Measurements from ENCODE around the gene ZNF423.

The ZNF423 gene

GRCh38 chr16:49483251-49483650 is 372.7 kb downstream of the ZNF423 start:
- Histone ChIP-seq H3K27me3 (ENCODE audit: control insufficient read depth, insufficient read depth, low read length) (peaks cover 6% of the 10 kb centered on the region), H3K4me3 (ENCODE audit: low read depth, low read length) (no peak overlapping the region), H3K36me3 (ENCODE audit: control insufficient read depth, insufficient read depth, low read length) (no peaks in the 10 kb centered on the region), H3K4me1 (ENCODE audit: control insufficient read depth, insufficient read depth, low read length) (no peaks in the 10 kb centered on the region), H3K9ac (ENCODE audit: low read depth, low read length) (no peak overlapping the region), H3K9me3 (ENCODE audit: control insufficient read depth, insufficient read depth, low read length) (no peaks in the 10 kb centered on the region)

GRCh38 chr16:49482690-49483089 is 373.2 kb downstream of the ZNF423 start:
- no peaks in the 10 kb centered on the region for H3K4me1 ChIP-seq (ENCODE audit: control insufficient read depth, insufficient read depth, low read length)
- peaks cover 6% of the 10 kb centered on the region for H3K27me3 ChIP-seq (ENCODE audit: control insufficient read depth, insufficient read depth, low read length)
- no peaks in the 10 kb centered on the region for H3K9me3 ChIP-seq (ENCODE audit: control insufficient read depth, insufficient read depth, low read length)
- H3K4me3 ChIP-seq (ENCODE audit: low read depth, low read length) = no peak overlapping the region
- H3K36me3 ChIP-seq (ENCODE audit: control insufficient read depth, insufficient read depth, low read length) = no peaks in the 10 kb centered on the region
- no peak overlapping the region for H3K9ac ChIP-seq (ENCODE audit: low read depth, low read length)

- Histone ChIP-seq H3K4me1 (ENCODE audit: control insufficient read depth, insufficient read depth, low read length) (no peaks in the 10 kb centered on the region), H3K36me3 (ENCODE audit: control insufficient read depth, insufficient read depth, low read length) (no peaks in the 10 kb centered on the region), H3K9me3 (ENCODE audit: control insufficient read depth, insufficient read depth, low read length) (no peaks in the 10 kb centered on the region), H3K27me3 (ENCODE audit: control insufficient read depth, insufficient read depth, low read length) (peaks cover 6% of the 10 kb centered on the region), H3K9ac (ENCODE audit: low read depth, low read length) (no peak overlapping the region), H3K4me3 (ENCODE audit: low read depth, low read length) (no peak overlapping the region)
Observed at GRCh38 chr16:49478616-49479015, 377.3 kb downstream of the ZNF423 start.

- Histone ChIP-seq H3K36me3 (ENCODE audit: control insufficient read depth, insufficient read depth, low read length) (no peaks in the 10 kb centered on the region), H3K9ac (ENCODE audit: low read depth, low read length) (no peak overlapping the region), H3K4me1 (ENCODE audit: control insufficient read depth, insufficient read depth, low read length) (no peaks in the 10 kb centered on the region), H3K9me3 (ENCODE audit: control insufficient read depth, insufficient read depth, low read length) (no peaks in the 10 kb centered on the region), H3K4me3 (ENCODE audit: low read depth, low read length) (no peak overlapping the region), H3K27me3 (ENCODE audit: control insufficient read depth, insufficient read depth, low read length) (peaks cover 2% of the 10 kb centered on the region)
Observed at GRCh38 chr16:49478107-49478506, 377.8 kb downstream of the ZNF423 start.

- Histone ChIP-seq H3K27me3 (ENCODE audit: control insufficient read depth, insufficient read depth, low read length) (no peaks in the 10 kb centered on the region), H3K4me1 (ENCODE audit: control insufficient read depth, insufficient read depth, low read length) (no peaks in the 10 kb centered on the region)
Observed at GRCh38 chr16:49477250-49477895, 378.5 kb downstream of the ZNF423 start.

GRCh38 chr16:49474741-49475140 is 381.2 kb downstream of the ZNF423 start:
- Histone ChIP-seq H3K4me1 (ENCODE audit: control insufficient read depth, insufficient read depth, low read length) (no peaks in the 10 kb centered on the region), H3K4me3 (ENCODE audit: low read depth, low read length) (no peak overlapping the region), H3K9ac (ENCODE audit: low read depth, low read length) (no peak overlapping the region), H3K9me3 (ENCODE audit: control insufficient read depth, insufficient read depth, low read length) (no peaks in the 10 kb centered on the region), H3K36me3 (ENCODE audit: control insufficient read depth, insufficient read depth, low read length) (no peaks in the 10 kb centered on the region), H3K27me3 (ENCODE audit: control insufficient read depth, insufficient read depth, low read length) (no peaks in the 10 kb centered on the region)

More at GRCh38 chr16:49477250-49477895, 378.5 kb downstream of the ZNF423 start:
- Histone ChIP-seq H3K9ac (ENCODE audit: low read depth, low read length) (no peak overlapping the region), H3K36me3 (ENCODE audit: control insufficient read depth, insufficient read depth, low read length) (no peaks in the 10 kb centered on the region), H3K9me3 (ENCODE audit: control insufficient read depth, insufficient read depth, low read length) (no peaks in the 10 kb centered on the region), H3K4me3 (ENCODE audit: low read depth, low read length) (no peak overlapping the region)

- no peaks in the 10 kb centered on the region for H3K27me3 ChIP-seq (ENCODE audit: control insufficient read depth, insufficient read depth, low read length)
- no peaks in the 10 kb centered on the region for H3K36me3 ChIP-seq (ENCODE audit: control insufficient read depth, insufficient read depth, low read length)
- H3K9me3 ChIP-seq (ENCODE audit: control insufficient read depth, insufficient read depth, low read length) = no peaks in the 10 kb centered on the region
- no peak overlapping the region for H3K4me3 ChIP-seq (ENCODE audit: low read depth, low read length)
- no peak overlapping the region for H3K9ac ChIP-seq (ENCODE audit: low read depth, low read length)
- H3K4me1 ChIP-seq (ENCODE audit: control insufficient read depth, insufficient read depth, low read length) = no peaks in the 10 kb centered on the region
Observed at GRCh38 chr16:49473773-49474172, 382.1 kb downstream of the ZNF423 start.

GRCh38 chr16:49473131-49473530 is 382.8 kb downstream of the ZNF423 start:
- Histone ChIP-seq H3K9ac (ENCODE audit: low read depth, low read length) (no peak overlapping the region), H3K9me3 (ENCODE audit: control insufficient read depth, insufficient read depth, low read length) (no peaks in the 10 kb centered on the region), H3K4me3 (ENCODE audit: low read depth, low read length) (no peak overlapping the region), H3K4me1 (ENCODE audit: control insufficient read depth, insufficient read depth, low read length) (no peaks in the 10 kb centered on the region), H3K36me3 (ENCODE audit: control insufficient read depth, insufficient read depth, low read length) (no peaks in the 10 kb centered on the region), H3K27me3 (ENCODE audit: control insufficient read depth, insufficient read depth, low read length) (no peaks in the 10 kb centered on the region)

GRCh38 chr16:49472598-49472997 is 383.3 kb downstream of the ZNF423 start:
- Histone ChIP-seq H3K27me3 (ENCODE audit: control insufficient read depth, insufficient read depth, low read length) (no peaks in the 10 kb centered on the region), H3K9ac (ENCODE audit: low read depth, low read length) (no peak overlapping the region), H3K9me3 (ENCODE audit: control insufficient read depth, insufficient read depth, low read length) (no peaks in the 10 kb centered on the region), H3K4me3 (ENCODE audit: low read depth, low read length) (no peak overlapping the region), H3K4me1 (ENCODE audit: control insufficient read depth, insufficient read depth, low read length) (no peaks in the 10 kb centered on the region), H3K36me3 (ENCODE audit: control insufficient read depth, insufficient read depth, low read length) (no peaks in the 10 kb centered on the region)

GRCh38 chr16:49471038-49471727 is 384.7 kb downstream of the ZNF423 start:
- H3K4me1 ChIP-seq (ENCODE audit: control insufficient read depth, insufficient read depth, low read length) = no peaks in the 10 kb centered on the region
- H3K27me3 ChIP-seq (ENCODE audit: control insufficient read depth, insufficient read depth, low read length) = peaks cover 4% of the 10 kb centered on the region
- H3K4me3 ChIP-seq (ENCODE audit: low read depth, low read length) = no peak overlapping the region
- H3K36me3 ChIP-seq (ENCODE audit: control insufficient read depth, insufficient read depth, low read length) = no peaks in the 10 kb centered on the region
- no peaks in the 10 kb centered on the region for H3K9me3 ChIP-seq (ENCODE audit: control insufficient read depth, insufficient read depth, low read length)
- no peak overlapping the region for H3K9ac ChIP-seq (ENCODE audit: low read depth, low read length)

GRCh38 chr16:49470513-49470991 is 385.4 kb downstream of the ZNF423 start:
- H3K27me3 ChIP-seq (ENCODE audit: control insufficient read depth, insufficient read depth, low read length) = peaks cover 11% of the 10 kb centered on the region

GRCh38 chr16:49469930-49470451 is 385.9 kb downstream of the ZNF423 start:
- Histone ChIP-seq H3K4me3 (ENCODE audit: low read depth, low read length) (no peak overlapping the region), H3K4me1 (ENCODE audit: control insufficient read depth, insufficient read depth, low read length) (no peaks in the 10 kb centered on the region), H3K27me3 (ENCODE audit: control insufficient read depth, insufficient read depth, low read length) (peaks cover 14% of the 10 kb centered on the region), H3K9ac (ENCODE audit: low read depth, low read length) (no peak overlapping the region), H3K9me3 (ENCODE audit: control insufficient read depth, insufficient read depth, low read length) (no peaks in the 10 kb centered on the region), H3K36me3 (ENCODE audit: control insufficient read depth, insufficient read depth, low read length) (no peaks in the 10 kb centered on the region)

More at GRCh38 chr16:49470513-49470991, 385.4 kb downstream of the ZNF423 start:
- no peak overlapping the region for H3K4me3 ChIP-seq (ENCODE audit: low read depth, low read length)
- H3K9me3 ChIP-seq (ENCODE audit: control insufficient read depth, insufficient read depth, low read length) = no peaks in the 10 kb centered on the region
- no peaks in the 10 kb centered on the region for H3K4me1 ChIP-seq (ENCODE audit: control insufficient read depth, insufficient read depth, low read length)
- H3K9ac ChIP-seq (ENCODE audit: low read depth, low read length) = no peak overlapping the region
- no peaks in the 10 kb centered on the region for H3K36me3 ChIP-seq (ENCODE audit: control insufficient read depth, insufficient read depth, low read length)
